Stimulated activated naive B cell treated with anti-CD40 and anti-IgM and Interleukin-4, amounts not matched to agents 10 μg/mL and 1 μg/mL and 100 μg/mL, for 72 hours (primary cell): ENCODE data around the gene MACROH2A2.
"Not testable (repeated sequence)": the region's sequence is repeated elsewhere in the genome, so short reads cannot be mapped to it uniquely, and the experiment has no call there.

Source experiments
- ATAC-seq, 2 donors: fragments of 150-1000 bp; cut with Tn5 transposase; replicated peaks; 2 replicates each; pipeline ENCODE4 v1.10.0; 2021; ENCODE audit warnings: moderate library complexity in 1 of 2
- DNase-seq: peaks from one replicate; pipeline ENCODE4 v3.0.0; 2021
- H3K27ac Mint-ChIP-seq: one replicate; pipeline ENCODE4 v1.8.0; 2022; ENCODE audit warnings: mild to moderate bottlenecking, mixed read lengths
- H3K27me3 Mint-ChIP-seq, 2 donors: one replicate each; pipeline ENCODE4 v1.8.0; 2022; ENCODE audit warnings: mixed read lengths in 2 of 2
- H3K36me3 Mint-ChIP-seq, 2 donors: one replicate each; pipeline ENCODE4 v1.8.0; 2022; ENCODE audit warnings: mixed read lengths in 2 of 2, mild to moderate bottlenecking in 1 of 2
- H3K4me1 Mint-ChIP-seq, 2 donors: one replicate each; pipeline ENCODE4 v1.8.0; 2022; ENCODE audit warnings: mixed read lengths in 2 of 2, mild to moderate bottlenecking in 1 of 2
- H3K4me3 Mint-ChIP-seq, 2 donors: one replicate each; pipeline ENCODE4 v1.8.0; 2022; ENCODE audit warnings: mild to moderate bottlenecking in 2 of 2, mixed read lengths in 2 of 2, moderate library complexity in 1 of 2
- H3K9me3 Mint-ChIP-seq, 2 donors: one replicate each; pipeline ENCODE4 v1.8.0; 2022; ENCODE audit warnings: mixed read lengths in 2 of 2, mild to moderate bottlenecking in 1 of 2

The MACROH2A2 gene

GRCh38 chr10:70098271-70098670 lies 45.6 kb downstream of the MACROH2A2 start:
- Mint-ChIP-seq H3K27ac (no peak overlapping the region), H3K27me3 (no peaks in the 10 kb centered on the region), H3K4me3 (no peak overlapping the region), H3K36me3 (peaks cover 0 to 5% of the 10 kb centered on the region in 2 donors), H3K9me3 (peaks cover 0 to 4% of the 10 kb centered on the region in 2 donors), H3K4me1 (no peaks in the 10 kb centered on the region)
- DNase-seq, result no peak
- no peak for ATAC-seq

- ATAC-seq, DNase-seq, H3K4me1 Mint-ChIP-seq, H3K36me3 Mint-ChIP-seq, H3K27me3 Mint-ChIP-seq, H3K9me3 Mint-ChIP-seq, H3K27ac Mint-ChIP-seq, H3K4me3 Mint-ChIP-seq: not testable (repeated sequence)
Observed at GRCh38 chr10:70101068-70101562, 48.5 kb downstream of the MACROH2A2 start.

GRCh38 chr10:70101668-70102067 lies 49.0 kb downstream of the MACROH2A2 start:
- Mint-ChIP-seq H3K27me3 (no peaks in the 10 kb centered on the region), H3K9me3 (peaks cover 0 to 4% of the 10 kb centered on the region in 2 donors), H3K27ac (no peak overlapping the region), H3K4me3 (no peak overlapping the region), H3K4me1 (no peaks in the 10 kb centered on the region), H3K36me3 (peaks cover 0 to 5% of the 10 kb centered on the region in 2 donors)
- DNase-seq, result no peak
- no peak for ATAC-seq

- Mint-ChIP-seq H3K27ac (no peak overlapping the region), H3K9me3 (no peaks in the 10 kb centered on the region), H3K27me3 (no peaks in the 10 kb centered on the region), H3K36me3 (peaks cover 7 to 9% of the 10 kb centered on the region in 2 donors), H3K4me3 (no peak overlapping the region), H3K4me1 (peaks cover 2 to 5% of the 10 kb centered on the region in 2 donors)
- DNase-seq, result peak; percentile 9
- ATAC-seq, result peak; percentile 29 to 67
Observed at GRCh38 chr10:70106958-70107791, 54.5 kb downstream of the MACROH2A2 start.

- H3K9me3 Mint-ChIP-seq, result no peaks in the 10 kb centered on the region
Observed at GRCh38 chr10:70109064-70109729, 56.6 kb downstream of the MACROH2A2 start.

GRCh38 chr10:70111496-70111895 lies 58.9 kb downstream of the MACROH2A2 start:
- DNase-seq (no peak), ATAC-seq (no peak)
- Mint-ChIP-seq H3K9me3 (no peaks in the 10 kb centered on the region), H3K4me1 (peaks cover 7 to 11% of the 10 kb centered on the region in 2 donors), H3K27me3 (no peaks in the 10 kb centered on the region), H3K36me3 (peaks cover 26 to 30% of the 10 kb centered on the region in 2 donors), H3K27ac (no peak overlapping the region), H3K4me3 (no peak overlapping the region)

More at GRCh38 chr10:70109064-70109729, 56.6 kb downstream of the MACROH2A2 start:
- Mint-ChIP-seq H3K4me3 (no peak overlapping the region), H3K27me3 (no peaks in the 10 kb centered on the region), H3K36me3 (peaks cover 20 to 24% of the 10 kb centered on the region in 2 donors), H3K27ac (peak overlapping the region; percentile 14), H3K4me1 (peaks cover 5% of the 10 kb centered on the region in 2 donors)
- DNase-seq, result no peak
- ATAC-seq, result no peak

GRCh38 chr10:70112071-70112470 lies 59.4 kb downstream of the MACROH2A2 start:
- no peak overlapping the region for H3K4me3 Mint-ChIP-seq
- peaks cover 7 to 11% of the 10 kb centered on the region in 2 donors for H3K4me1 Mint-ChIP-seq
- H3K27me3 Mint-ChIP-seq, result no peaks in the 10 kb centered on the region
- H3K9me3 Mint-ChIP-seq, result no peaks in the 10 kb centered on the region
- peaks cover 26 to 34% of the 10 kb centered on the region in 2 donors for H3K36me3 Mint-ChIP-seq
- DNase-seq, result no peak
- no peak for ATAC-seq
- no peak overlapping the region for H3K27ac Mint-ChIP-seq

GRCh38 chr10:70114902-70115301 lies 62.3 kb downstream of the MACROH2A2 start:
- no peaks in the 10 kb centered on the region for H3K9me3 Mint-ChIP-seq
- ATAC-seq, result no peak
- H3K4me3 Mint-ChIP-seq, result no peak overlapping the region
- peaks cover 26 to 33% of the 10 kb centered on the region in 2 donors for H3K36me3 Mint-ChIP-seq
- peaks cover 5 to 6% of the 10 kb centered on the region in 2 donors for H3K4me1 Mint-ChIP-seq
- H3K27ac Mint-ChIP-seq, result no peak overlapping the region
- H3K27me3 Mint-ChIP-seq, result no peaks in the 10 kb centered on the region
- DNase-seq, result no peak

- Mint-ChIP-seq H3K4me3 (no peak overlapping the region), H3K27ac (no peak overlapping the region), H3K9me3 (no peaks in the 10 kb centered on the region), H3K27me3 (no peaks in the 10 kb centered on the region), H3K36me3 (peaks cover 34 to 38% of the 10 kb centered on the region in 2 donors), H3K4me1 (peaks cover 5 to 6% of the 10 kb centered on the region in 2 donors)
- DNase-seq (peak; percentile 19), ATAC-seq (peak; percentile 75 to 81)
Observed at GRCh38 chr10:70115948-70116682, 63.5 kb downstream of the MACROH2A2 start.

GRCh38 chr10:70117646-70118045 lies 65.0 kb downstream of the MACROH2A2 start:
- Mint-ChIP-seq H3K36me3 (peaks cover 29 to 37% of the 10 kb centered on the region in 2 donors), H3K4me1 (peaks cover 5 to 6% of the 10 kb centered on the region in 2 donors), H3K4me3 (no peak overlapping the region), H3K9me3 (no peaks in the 10 kb centered on the region), H3K27me3 (no peaks in the 10 kb centered on the region), H3K27ac (no peak overlapping the region)
- DNase-seq, result no peak
- ATAC-seq, result no peak

- no peaks in the 10 kb centered on the region for H3K27me3 Mint-ChIP-seq
Observed at GRCh38 chr10:70118196-70118595, 65.5 kb downstream of the MACROH2A2 start.

GRCh38 chr10:70119197-70119596 lies 66.6 kb downstream of the MACROH2A2 start:
- no peak overlapping the region for H3K4me3 Mint-ChIP-seq
- no peaks in the 10 kb centered on the region for H3K27me3 Mint-ChIP-seq
- no peak for DNase-seq
- peaks cover 24 to 30% of the 10 kb centered on the region in 2 donors for H3K36me3 Mint-ChIP-seq
- ATAC-seq, result no peak
- no peaks in the 10 kb centered on the region for H3K9me3 Mint-ChIP-seq
- H3K4me1 Mint-ChIP-seq, result peaks cover 2 to 6% of the 10 kb centered on the region in 2 donors
- H3K27ac Mint-ChIP-seq, result no peak overlapping the region

More at GRCh38 chr10:70118196-70118595, 65.5 kb downstream of the MACROH2A2 start:
- H3K9me3 Mint-ChIP-seq, result no peaks in the 10 kb centered on the region
- H3K27ac Mint-ChIP-seq, result no peak overlapping the region
- H3K4me3 Mint-ChIP-seq, result no peak overlapping the region
- DNase-seq (no peak), ATAC-seq (no peak)
- H3K4me1 Mint-ChIP-seq, result peaks cover 2 to 6% of the 10 kb centered on the region in 2 donors
- peaks cover 26 to 33% of the 10 kb centered on the region in 2 donors for H3K36me3 Mint-ChIP-seq

- Mint-ChIP-seq H3K27ac (no peak overlapping the region), H3K4me3 (no peak overlapping the region), H3K4me1 (peaks cover 2 to 6% of the 10 kb centered on the region in 2 donors), H3K36me3 (peaks cover 23 to 29% of the 10 kb centered on the region in 2 donors), H3K27me3 (no peaks in the 10 kb centered on the region), H3K9me3 (no peaks in the 10 kb centered on the region)
- DNase-seq (no peak), ATAC-seq (no peak)
Observed at GRCh38 chr10:70119623-70120022, 67.0 kb downstream of the MACROH2A2 start.

- H3K4me3 Mint-ChIP-seq, result no peak overlapping the region
- no peak overlapping the region for H3K27ac Mint-ChIP-seq
- DNase-seq, result no peak
- no peaks in the 10 kb centered on the region for H3K27me3 Mint-ChIP-seq
- peaks cover 2 to 6% of the 10 kb centered on the region in 2 donors for H3K4me1 Mint-ChIP-seq
- H3K36me3 Mint-ChIP-seq, result peaks cover 23 to 29% of the 10 kb centered on the region in 2 donors
- ATAC-seq, result no peak
- no peaks in the 10 kb centered on the region for H3K9me3 Mint-ChIP-seq
Observed at GRCh38 chr10:70120417-70120816, 67.8 kb downstream of the MACROH2A2 start.
